BJ (cell line): ENCODE data around the gene PRICKLE1. TPM values are rescaled to one million over a fixed set of nuclear protein-coding genes. Genes with fewer than 3 reads are reported as not detected.

Experiments used
- CTCF ChIA-PET: fragments of 350-600 bp; formaldehyde crosslinking; extraction: SDS; loops from one replicate; lab custom pipeline; 2021; ENCODE audit warnings: antibody characterized with exemption, inconsistent platforms; lab: Yijun Ruan, JAX
- POLR2A ChIA-PET: fragments of 300-600 bp; sonication (Branson Sonifier 250); formaldehyde crosslinking; extraction: SDS; loops from one replicate; lab custom pipeline; 2021; ENCODE audit warnings: antibody characterized with exemption; lab: Charles Lee
- DNase-seq: peaks from one replicate; pipeline ENCODE4 v3.0.0-alpha.2; 2011; ENCODE audit warnings: low read depth
- H3K27me3 ChIP-seq: 2 replicates; pipeline ENCODE4 v1.6.0; 2011; ENCODE audit warnings: low read length; ENCODE audit not compliant: control insufficient read depth, insufficient read depth
- H3K36me3 ChIP-seq: 2 replicates; pipeline ENCODE4 v1.5.1; 2011; ENCODE audit warnings: low read length; ENCODE audit not compliant: control insufficient read depth, insufficient read depth
- H3K4me3 ChIP-seq: 2 replicates; pipeline ENCODE4 v1.5.1; 2011; ENCODE audit warnings: low read depth, mild to moderate bottlenecking, control low read depth, low read length
- polyA plus RNA-seq: library from polyadenylated mRNA; depleted of rRNA; stranded (reverse); fragments of >200 nt; gene quantifications from 2 replicates; pipeline ENCODE4 v1.2.3, GENCODE V29; 2011
- TF ChIP-seq, protein P1 (sequence below): IDR thresholded peaks from 2 replicates; pipeline ENCODE4 v1.5.1; 2011; ENCODE audit warnings: low read depth, mild to moderate bottlenecking, control low read depth, inconsistent platforms, low read length, moderate library complexity; ENCODE audit not compliant: insufficient read depth

PRICKLE1 gene
- polyA plus RNA-seq, 1 experiment = 19.9 TPM

DNA sequence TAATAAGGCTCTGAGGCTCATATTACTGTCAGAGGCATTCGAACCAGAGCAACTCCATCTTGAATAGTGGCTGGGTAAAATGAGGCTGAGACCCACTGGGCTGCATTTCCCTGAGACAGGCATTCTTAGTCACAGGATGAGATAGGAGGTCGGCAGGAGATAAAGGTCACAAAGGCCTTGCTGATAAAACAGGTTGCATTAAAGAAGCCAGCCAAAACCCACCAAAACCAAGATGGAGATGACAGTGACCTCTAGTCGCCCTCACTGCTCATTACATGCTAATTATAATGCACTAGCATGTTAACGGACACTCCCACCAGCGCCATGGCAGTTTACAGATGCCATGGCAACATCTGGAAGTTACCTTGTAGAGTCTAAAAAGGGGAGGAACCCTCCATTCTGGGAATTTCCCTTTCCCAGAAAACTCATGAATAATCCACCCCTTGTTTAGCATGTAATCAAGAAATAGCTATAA lies 18.1 kb upstream of the PRICKLE1 start:
- ChIA-PET POLR2A (no interaction called here), CTCF (interaction anchor here (1.8 kb wide), 1 partner anchor 12 kb away, joined by 5 read pairs; no protein-coding TSS in a partner anchor)
- H3K36me3 ChIP-seq = no peaks in the 10 kb centered on the region
- TF ChIP-seq, protein P1, sequence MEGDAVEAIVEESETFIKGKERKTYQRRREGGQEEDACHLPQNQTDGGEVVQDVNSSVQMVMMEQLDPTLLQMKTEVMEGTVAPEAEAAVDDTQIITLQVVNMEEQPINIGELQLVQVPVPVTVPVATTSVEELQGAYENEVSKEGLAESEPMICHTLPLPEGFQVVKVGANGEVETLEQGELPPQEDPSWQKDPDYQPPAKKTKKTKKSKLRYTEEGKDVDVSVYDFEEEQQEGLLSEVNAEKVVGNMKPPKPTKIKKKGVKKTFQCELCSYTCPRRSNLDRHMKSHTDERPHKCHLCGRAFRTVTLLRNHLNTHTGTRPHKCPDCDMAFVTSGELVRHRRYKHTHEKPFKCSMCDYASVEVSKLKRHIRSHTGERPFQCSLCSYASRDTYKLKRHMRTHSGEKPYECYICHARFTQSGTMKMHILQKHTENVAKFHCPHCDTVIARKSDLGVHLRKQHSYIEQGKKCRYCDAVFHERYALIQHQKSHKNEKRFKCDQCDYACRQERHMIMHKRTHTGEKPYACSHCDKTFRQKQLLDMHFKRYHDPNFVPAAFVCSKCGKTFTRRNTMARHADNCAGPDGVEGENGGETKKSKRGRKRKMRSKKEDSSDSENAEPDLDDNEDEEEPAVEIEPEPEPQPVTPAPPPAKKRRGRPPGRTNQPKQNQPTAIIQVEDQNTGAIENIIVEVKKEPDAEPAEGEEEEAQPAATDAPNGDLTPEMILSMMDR = no peak
- H3K4me3 ChIP-seq = no peak overlapping the region
- H3K27me3 ChIP-seq = no peaks in the 10 kb centered on the region
- DNase-seq = no peak

DNA sequence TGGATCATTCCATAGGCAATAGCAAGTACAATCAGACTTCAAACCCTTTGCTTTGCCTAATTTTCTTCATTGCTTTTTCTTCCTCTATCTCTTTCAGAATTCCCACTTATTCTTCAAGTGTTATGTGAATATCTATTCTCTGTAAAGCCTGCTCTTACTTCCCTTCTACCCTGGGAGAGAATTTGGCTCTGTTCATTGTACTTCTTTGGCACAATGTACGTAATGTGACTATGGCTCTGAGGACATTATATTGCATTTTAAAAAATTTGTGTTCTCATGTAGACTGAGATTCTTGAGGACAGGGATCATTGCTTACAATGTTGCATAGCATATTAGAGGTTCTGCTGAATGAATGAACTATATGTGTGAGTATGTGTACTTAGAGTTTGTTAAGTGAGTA lies 16.9 kb upstream of the PRICKLE1 start:
- no peak for DNase-seq
- ChIA-PET POLR2A (no interaction called here), CTCF (interaction anchor here (1.8 kb wide), 1 partner anchor 13 kb away, joined by 5 read pairs; no protein-coding TSS in a partner anchor)
- TF ChIP-seq, protein P1 = no peak
- Histone ChIP-seq H3K36me3 (no peaks in the 10 kb centered on the region), H3K27me3 (no peaks in the 10 kb centered on the region), H3K4me3 (no peak overlapping the region)

DNA sequence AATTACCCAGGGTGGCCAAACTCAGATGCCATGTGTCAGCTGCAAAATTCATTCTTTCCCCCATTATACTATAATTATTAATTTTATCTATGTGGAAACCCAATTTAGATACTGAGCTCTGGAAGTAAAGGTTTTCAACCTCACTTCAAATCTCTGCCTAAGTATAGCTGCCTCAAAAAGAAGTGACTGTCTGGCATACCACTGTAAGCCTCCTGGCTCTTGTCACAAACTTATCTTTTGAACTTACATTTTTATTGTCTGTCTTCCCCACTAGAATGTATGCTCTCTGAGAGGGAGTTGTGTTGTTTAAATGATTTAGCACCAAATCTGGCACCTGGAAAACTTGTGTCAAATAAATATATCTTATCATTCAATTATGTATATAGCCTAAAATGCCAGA lies 16.1 kb upstream of the PRICKLE1 start:
- POLR2A ChIA-PET = no interaction called here
- Histone ChIP-seq H3K4me3 (no peak overlapping the region), H3K27me3 (no peaks in the 10 kb centered on the region), H3K36me3 (no peaks in the 10 kb centered on the region)
- CTCF ChIA-PET = no interaction called here
- TF ChIP-seq, protein P1 = no peak
- DNase-seq = no peak

- TF ChIP-seq, protein P1 = no peak
- Histone ChIP-seq H3K27me3 (no peaks in the 10 kb centered on the region), H3K4me3 (no peak overlapping the region), H3K36me3 (no peaks in the 10 kb centered on the region)
- CTCF ChIA-PET = interaction anchor here (1.1 kb wide), 1 partner anchor 15 kb away, joined by 3 read pairs; no protein-coding TSS in a partner anchor
- POLR2A ChIA-PET = no interaction called here
- DNase-seq = no peak
These were observed 13.9 kb upstream of the PRICKLE1 start for GRCh38 chr12:42603246-42603990.

DNA sequence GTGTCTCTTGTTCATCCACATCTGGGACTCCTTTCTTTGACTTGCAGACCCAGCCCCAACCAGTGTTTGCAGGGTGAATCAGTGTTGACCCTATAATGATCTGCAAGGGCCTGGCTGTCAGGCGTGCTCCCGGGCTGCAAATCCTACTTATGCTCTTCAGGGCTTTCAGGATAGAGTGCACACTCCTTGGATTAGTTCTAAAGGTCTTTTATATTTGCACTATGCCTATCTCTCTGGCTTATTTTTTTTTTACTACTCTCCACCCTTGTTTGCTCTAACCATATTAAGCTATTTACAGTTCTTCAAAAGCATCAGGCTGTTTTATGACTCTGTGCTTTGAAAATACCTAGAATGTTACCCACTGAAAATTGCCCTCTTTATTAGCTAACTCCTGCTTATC lies 4.3 kb upstream of the PRICKLE1 start:
- ChIA-PET POLR2A (no interaction called here), CTCF (interaction anchor here (0.5 to 1.5 kb wide), 3 partner anchors 37 to 688 kb away, joined by 3 read pairs; no protein-coding TSS in a partner anchor)
- TF ChIP-seq, protein P1 = no peak
- no peaks in the 10 kb centered on the region for H3K36me3 ChIP-seq
- no peak overlapping the region for H3K4me3 ChIP-seq
- peaks cover 8% of the 10 kb centered on the region for H3K27me3 ChIP-seq
- no peak for DNase-seq
